Panc1 (cell line): ENCODE data around the gene SUSD4. TPM values are rescaled to one million over a fixed set of nuclear protein-coding genes. Genes with fewer than 3 reads are reported as not detected.
A peak's percentile ranks its signal among the peaks of the same experiment; 100 is the strongest.

Source experiments
- ATAC-seq: fragments of 200-7000 bp; cut with Tn5 transposase; 2 replicates; pipeline ENCODE4 v1.9.1; 2020; ENCODE audit warnings: mild to moderate bottlenecking, moderate library complexity
- BruUV-seq: library from RNA; stranded (reverse); fragments of 400-500 nt; replicated peaks from 2 replicates; lab custom pipeline; 2021; lab: Mats Ljungman, UMichigan
- CTCF ChIA-PET: fragments of 300-600 bp; sonication (Branson Sonifier 250); formaldehyde crosslinking; loops from one replicate; lab custom pipeline; 2022; ENCODE audit warnings: antibody characterized with exemption; lab: Charles Lee
- POLR2A ChIA-PET: fragments of 300-600 bp; sonication (Branson Sonifier 250); formaldehyde crosslinking; loops from one replicate; lab custom pipeline; 2022; ENCODE audit warnings: antibody characterized with exemption; lab: Charles Lee
- DNase-seq: peaks from one replicate; pipeline ENCODE4 v3.0.0-alpha.2; 2010; ENCODE audit warnings: low read depth, low spot score
- H3K27ac ChIP-seq: 2 replicates; pipeline ENCODE4 v1.5.1; 2011; ENCODE audit warnings: mild to moderate bottlenecking, low read length, inconsistent platforms
- H3K27me3 ChIP-seq: fragments of 200-500 bp; sonication (Bioruptor generic); 2 replicates; pipeline ENCODE4 v1.6.0; 2014; ENCODE audit warnings: low read length, inconsistent platforms; ENCODE audit not compliant: control insufficient read depth, insufficient read depth
- H3K36me3 ChIP-seq: fragments of 200-500 bp; sonication (Bioruptor generic); 2 replicates; pipeline ENCODE4 v1.5.1; 2014; ENCODE audit warnings: inconsistent platforms, mild to moderate bottlenecking, low read length, moderate library complexity; ENCODE audit not compliant: control insufficient read depth, insufficient read depth
- H3K4me1 ChIP-seq: 2 replicates; pipeline ENCODE4 v1.5.1; 2011; ENCODE audit warnings: inconsistent platforms, mild to moderate bottlenecking, low read length, moderate library complexity; ENCODE audit not compliant: control insufficient read depth, insufficient read depth
- H3K4me3 ChIP-seq, 2 experiments: 2 replicates each; pipeline ENCODE4 v1.5.1; 2011 to 2012; ENCODE audit warnings: low read depth in 2 of 2, low read length in 2 of 2, mild to moderate bottlenecking in 2 of 2, inconsistent platforms in 1 of 2, moderate library complexity in 1 of 2
- H3K9me3 ChIP-seq: fragments of 200-500 bp; sonication (Bioruptor generic); 2 replicates; pipeline ENCODE4 v1.5.1; 2014; ENCODE audit warnings: low read depth, mild to moderate bottlenecking, inconsistent platforms, low read length, moderate library complexity; ENCODE audit not compliant: control insufficient read depth, insufficient read depth
- CTCF ChIP-seq: fragments of 450-650 bp; IDR thresholded peaks from 2 replicates; pipeline ENCODE4 v1.5.1; 2017; ENCODE audit warnings: mild to moderate bottlenecking
- POLR2AphosphoS5 ChIP-seq: IDR thresholded peaks from 2 replicates; pipeline ENCODE4 v1.6.1; 2012; ENCODE audit warnings: mild to moderate bottlenecking, low read depth, low read length, moderate library complexity
- SIN3A ChIP-seq: IDR thresholded peaks from 2 replicates; pipeline ENCODE4 v1.6.1; 2012; ENCODE audit warnings: low read depth, mild to moderate bottlenecking, low read length, moderate library complexity, borderline replicate concordance; ENCODE audit not compliant: insufficient read depth
- TCF7L2 ChIP-seq: IDR thresholded peaks from 2 replicates; pipeline ENCODE4 v1.6.1; 2011; ENCODE audit warnings: mild to moderate bottlenecking, low read depth, low read length, inconsistent platforms
- in situ Hi-C: cut with HindIII; loops from 2 replicates; pipeline ENCODE4 v1.10.0; 2016; ENCODE audit warnings: low sequenced_read_pairs, low pct_unique_long_range_greater_than_20kb
- intact Hi-C: fragments of 100-400 bp; cut with micrococcal nuclease; formaldehyde crosslinking; loops from one replicate; pipeline ENCODE4 v1.10.0; 2022; ENCODE audit not compliant: unreplicated experiment
- total RNA-seq: library from RNA; stranded (reverse); gene quantifications from one replicate; pipeline ENCODE4 v1.2.1, GENCODE V29; 2021; ENCODE audit not compliant: unreplicated experiment
- TF ChIP-seq, protein P1 (sequence below), 2 experiments: IDR thresholded peaks; 2 replicates each; pipeline ENCODE4 v1.6.1; 2011 to 2012; ENCODE audit warnings: low read depth in 2 of 2, control low read depth in 1 of 2, low read length in 1 of 2, mild to moderate bottlenecking in 1 of 2, moderate library complexity in 1 of 2; ENCODE audit not compliant: insufficient read depth in 1 of 2

Gene SUSD4
- total RNA-seq, 1 experiment from 2014 or later, result 0.28 TPM

DNA sequence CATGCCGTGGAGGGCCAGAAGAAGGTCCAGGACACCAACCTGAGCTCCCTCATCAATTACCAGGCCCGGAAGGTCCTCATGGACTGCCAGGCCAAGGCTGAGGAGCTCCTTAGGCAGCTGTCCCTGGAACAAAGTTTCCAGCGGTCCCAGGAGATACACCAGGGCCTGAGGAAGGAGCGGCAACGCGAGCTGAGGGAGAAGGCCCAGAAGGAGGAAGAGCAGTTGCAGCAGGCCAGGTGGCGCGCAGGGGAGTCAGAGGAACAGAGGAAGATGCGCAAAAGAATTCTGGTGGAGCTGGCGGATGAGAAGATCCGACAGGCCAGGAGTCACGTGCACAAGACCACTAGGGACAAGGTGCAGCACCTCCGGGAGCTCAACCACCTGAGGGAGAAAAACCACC lies 30.7 kb upstream of the SUSD4 start:
- no TSS peak for BruUV-seq
- DNase-seq (no peak), ATAC-seq (no peak; the same call in 1 of the 2 replicates)
- TF ChIP-seq, protein P1, sequence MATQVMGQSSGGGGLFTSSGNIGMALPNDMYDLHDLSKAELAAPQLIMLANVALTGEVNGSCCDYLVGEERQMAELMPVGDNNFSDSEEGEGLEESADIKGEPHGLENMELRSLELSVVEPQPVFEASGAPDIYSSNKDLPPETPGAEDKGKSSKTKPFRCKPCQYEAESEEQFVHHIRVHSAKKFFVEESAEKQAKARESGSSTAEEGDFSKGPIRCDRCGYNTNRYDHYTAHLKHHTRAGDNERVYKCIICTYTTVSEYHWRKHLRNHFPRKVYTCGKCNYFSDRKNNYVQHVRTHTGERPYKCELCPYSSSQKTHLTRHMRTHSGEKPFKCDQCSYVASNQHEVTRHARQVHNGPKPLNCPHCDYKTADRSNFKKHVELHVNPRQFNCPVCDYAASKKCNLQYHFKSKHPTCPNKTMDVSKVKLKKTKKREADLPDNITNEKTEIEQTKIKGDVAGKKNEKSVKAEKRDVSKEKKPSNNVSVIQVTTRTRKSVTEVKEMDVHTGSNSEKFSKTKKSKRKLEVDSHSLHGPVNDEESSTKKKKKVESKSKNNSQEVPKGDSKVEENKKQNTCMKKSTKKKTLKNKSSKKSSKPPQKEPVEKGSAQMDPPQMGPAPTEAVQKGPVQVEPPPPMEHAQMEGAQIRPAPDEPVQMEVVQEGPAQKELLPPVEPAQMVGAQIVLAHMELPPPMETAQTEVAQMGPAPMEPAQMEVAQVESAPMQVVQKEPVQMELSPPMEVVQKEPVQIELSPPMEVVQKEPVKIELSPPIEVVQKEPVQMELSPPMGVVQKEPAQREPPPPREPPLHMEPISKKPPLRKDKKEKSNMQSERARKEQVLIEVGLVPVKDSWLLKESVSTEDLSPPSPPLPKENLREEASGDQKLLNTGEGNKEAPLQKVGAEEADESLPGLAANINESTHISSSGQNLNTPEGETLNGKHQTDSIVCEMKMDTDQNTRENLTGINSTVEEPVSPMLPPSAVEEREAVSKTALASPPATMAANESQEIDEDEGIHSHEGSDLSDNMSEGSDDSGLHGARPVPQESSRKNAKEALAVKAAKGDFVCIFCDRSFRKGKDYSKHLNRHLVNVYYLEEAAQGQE (IDR thresholded peaks at IDR 0.05; ENCODE audit: insufficient read depth in 1 of 2, low read depth in 2 of 2, low read length in 1 of 2), result no peak
- no peak for TF ChIP-seq POLR2AphosphoS5
- no peak for TF ChIP-seq TCF7L2
- TF ChIP-seq SIN3A, result no peak
- no peak for TF ChIP-seq CTCF
- POLR2A ChIA-PET, result no interaction called here
- H3K9me3 ChIP-seq, result no peaks in the 10 kb centered on the region
- H3K27me3 ChIP-seq, result no peaks in the 10 kb centered on the region; the same call in none of the 2 replicates
- no peaks in the 10 kb centered on the region for H3K36me3 ChIP-seq
- no peak overlapping the region for H3K4me3 ChIP-seq
- in situ Hi-C loops, result no loop called here
- CTCF ChIA-PET, result no interaction called here
- no peaks in the 10 kb centered on the region for H3K4me1 ChIP-seq
- intact Hi-C loops, result no loop called here
- no peak overlapping the region for H3K27ac ChIP-seq

DNA sequence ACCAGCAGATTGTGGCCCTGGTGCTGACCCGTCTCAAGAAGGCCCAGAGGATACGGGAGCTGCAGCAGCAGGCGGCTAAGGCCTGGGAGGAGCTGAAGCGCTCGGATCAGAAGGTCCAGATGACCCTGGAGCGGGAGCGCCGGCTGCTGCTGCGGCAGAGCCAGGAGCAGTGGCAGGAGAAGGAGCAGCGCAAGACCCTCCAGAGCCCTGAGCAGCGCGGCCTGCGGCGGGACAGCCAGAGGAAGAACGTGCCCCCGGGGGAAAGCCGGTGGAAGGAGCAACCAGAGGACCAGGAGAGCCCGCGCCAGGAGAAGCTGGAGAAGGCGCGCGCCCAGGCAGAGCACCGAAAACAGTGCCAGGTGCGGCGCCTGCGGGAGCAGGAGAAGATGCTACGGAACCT lies 30.3 kb upstream of the SUSD4 start:
- Histone ChIP-seq H3K4me1 (no peaks in the 10 kb centered on the region), H3K4me3 (no peak overlapping the region), H3K27ac (no peak overlapping the region), H3K9me3 (no peaks in the 10 kb centered on the region), H3K27me3 (no peaks in the 10 kb centered on the region; the same call in none of the 2 replicates), H3K36me3 (no peaks in the 10 kb centered on the region)
- no TSS peak for BruUV-seq
- intact Hi-C loops (no loop called here), in situ Hi-C loops (no loop called here)
- DNase-seq (no peak), ATAC-seq (peak; percentile 38; the same call in 1 of the 2 replicates)
- TF ChIP-seq POLR2AphosphoS5 (no peak), CTCF (no peak), TCF7L2 (no peak), SIN3A (no peak)
- TF ChIP-seq, protein P1 (IDR thresholded peaks at IDR 0.05; ENCODE audit: insufficient read depth in 1 of 2, low read depth in 2 of 2, low read length in 1 of 2), result no peak
- ChIA-PET CTCF (interaction anchor here (0.6 kb wide), 1 partner anchor 331 kb away, joined by 3 read pairs; no protein-coding TSS in a partner anchor), POLR2A (no interaction called here)
